BLaER1 (cell line): ENCODE results near the gene LMCD1.
A peak's percentile ranks its signal among the peaks of the same experiment; 100 is the strongest.

Source experiments
- H3K27ac ChIP-seq: shearing (Covaris generic); formaldehyde crosslinking; 2 replicates; pipeline ENCODE4 v1.8.1; 2022
- H3K27me3 ChIP-seq: shearing (Covaris generic); formaldehyde crosslinking; 2 replicates; pipeline ENCODE4 v1.8.1; 2022
- H3K36me3 ChIP-seq: shearing (Covaris generic); formaldehyde crosslinking; 2 replicates; pipeline ENCODE4 v1.8.1; 2022
- H3K4me1 ChIP-seq: shearing (Covaris generic); formaldehyde crosslinking; 2 replicates; pipeline ENCODE4 v1.8.1; 2022
- H3K4me2 ChIP-seq: shearing (Covaris generic); formaldehyde crosslinking; 2 replicates; pipeline ENCODE4 v1.8.1; 2022
- H3K4me3 ChIP-seq: shearing (Covaris generic); formaldehyde crosslinking; 2 replicates; pipeline ENCODE4 v1.8.1; 2022
- H3K9ac ChIP-seq: shearing (Covaris generic); formaldehyde crosslinking; 2 replicates; pipeline ENCODE4 v1.8.1; 2022
- H3K9me3 ChIP-seq: shearing (Covaris generic); formaldehyde crosslinking; 2 replicates; pipeline ENCODE4 v1.8.1; 2022
- H4K20me1 ChIP-seq: shearing (Covaris generic); formaldehyde crosslinking; 2 replicates; pipeline ENCODE4 v1.8.1; 2022
- Cebpa-rat ChIP-seq: shearing (Covaris generic); IDR thresholded peaks from 2 replicates; pipeline ENCODE4 v1.8.1; 2022

The LMCD1 gene

GRCh38 chr3:8501371-8502131, at the start of gene LMCD1:
TSS of gene LMCD1 (plus strand) at chr3:8501823. CDS start at chr3:8501939, 116 bp downstream.
- no peak within 1 kb of the TSS for H3K9ac ChIP-seq
- no peaks in the 10 kb centered on the region for H4K20me1 ChIP-seq
- no peaks in the 10 kb centered on the region for H3K27me3 ChIP-seq
- no peak for TF ChIP-seq Cebpa-rat
- H3K4me1 ChIP-seq = peaks cover 43% of the 10 kb centered on the region
- H3K27ac ChIP-seq = peak within 1 kb of the TSS; percentile 30; the same call in 1 of the 2 replicates
- H3K36me3 ChIP-seq = no peaks in the 10 kb centered on the region
- H3K4me3 ChIP-seq = no peak within 1 kb of the TSS
- H3K9me3 ChIP-seq = peaks cover 6% of the 10 kb centered on the region; the same call in 1 of the 2 replicates
- H3K4me2 ChIP-seq = peak within 1 kb of the TSS; percentile 68

- peaks cover 10% of the 10 kb centered on the region; the same call in 1 of the 2 replicates for H3K9me3 ChIP-seq
- no peak overlapping the region for H3K9ac ChIP-seq
- H4K20me1 ChIP-seq = no peaks in the 10 kb centered on the region
- TF ChIP-seq Cebpa-rat = no peak
- no peaks in the 10 kb centered on the region for H3K27me3 ChIP-seq
- H3K27ac ChIP-seq = no peak overlapping the region
- no peaks in the 10 kb centered on the region for H3K4me1 ChIP-seq
- no peak overlapping the region for H3K4me3 ChIP-seq
- H3K4me2 ChIP-seq = no peak overlapping the region
- H3K36me3 ChIP-seq = no peaks in the 10 kb centered on the region
Measured at GRCh38 chr3:8452112-8452511, 49.5 kb upstream of the LMCD1 start.

GRCh38 chr3:8453153-8453552, 48.5 kb upstream of the LMCD1 start:
- H3K4me1 ChIP-seq = no peaks in the 10 kb centered on the region
- no peak for TF ChIP-seq Cebpa-rat

GRCh38 chr3:8455526-8456411, 45.9 kb upstream of the LMCD1 start:
- no peak overlapping the region for H3K4me3 ChIP-seq
- H4K20me1 ChIP-seq = no peaks in the 10 kb centered on the region
- no peaks in the 10 kb centered on the region for H3K9me3 ChIP-seq
- H3K36me3 ChIP-seq = no peaks in the 10 kb centered on the region
- H3K4me2 ChIP-seq = no peak overlapping the region
- no peak overlapping the region for H3K9ac ChIP-seq
- H3K27ac ChIP-seq = no peak overlapping the region
- no peaks in the 10 kb centered on the region for H3K27me3 ChIP-seq
- no peak for TF ChIP-seq Cebpa-rat
- no peaks in the 10 kb centered on the region for H3K4me1 ChIP-seq

More at GRCh38 chr3:8453153-8453552, 48.5 kb upstream of the LMCD1 start:
- no peak overlapping the region for H3K4me3 ChIP-seq
- H3K9ac ChIP-seq = no peak overlapping the region
- H4K20me1 ChIP-seq = no peaks in the 10 kb centered on the region
- H3K36me3 ChIP-seq = no peaks in the 10 kb centered on the region
- H3K27me3 ChIP-seq = no peaks in the 10 kb centered on the region
- no peak overlapping the region for H3K27ac ChIP-seq
- peaks cover 10% of the 10 kb centered on the region; the same call in 1 of the 2 replicates for H3K9me3 ChIP-seq
- no peak overlapping the region for H3K4me2 ChIP-seq

GRCh38 chr3:8456412-8456811, 45.2 kb upstream of the LMCD1 start:
- H3K4me3 ChIP-seq = no peak overlapping the region
- H3K27me3 ChIP-seq = no peaks in the 10 kb centered on the region
- H4K20me1 ChIP-seq = no peaks in the 10 kb centered on the region
- H3K9me3 ChIP-seq = no peaks in the 10 kb centered on the region
- no peaks in the 10 kb centered on the region for H3K36me3 ChIP-seq
- no peak for TF ChIP-seq Cebpa-rat
- H3K4me1 ChIP-seq = no peaks in the 10 kb centered on the region
- no peak overlapping the region for H3K9ac ChIP-seq
- no peak overlapping the region for H3K27ac ChIP-seq
- no peak overlapping the region for H3K4me2 ChIP-seq

GRCh38 chr3:8457039-8457438, 44.6 kb upstream of the LMCD1 start:
- Histone ChIP-seq H3K27ac (no peak overlapping the region), H3K27me3 (no peaks in the 10 kb centered on the region), H3K9ac (no peak overlapping the region), H3K4me2 (no peak overlapping the region), H4K20me1 (no peaks in the 10 kb centered on the region), H3K9me3 (no peaks in the 10 kb centered on the region), H3K4me3 (no peak overlapping the region), H3K4me1 (no peaks in the 10 kb centered on the region), H3K36me3 (no peaks in the 10 kb centered on the region)
- no peak for TF ChIP-seq Cebpa-rat

- Histone ChIP-seq H3K27ac (no peak overlapping the region), H3K9ac (no peak overlapping the region), H3K9me3 (no peaks in the 10 kb centered on the region), H3K4me1 (no peaks in the 10 kb centered on the region), H3K4me3 (no peak overlapping the region), H3K4me2 (no peak overlapping the region), H3K36me3 (no peaks in the 10 kb centered on the region), H3K27me3 (no peaks in the 10 kb centered on the region), H4K20me1 (no peaks in the 10 kb centered on the region)
- TF ChIP-seq Cebpa-rat = no peak
Measured at GRCh38 chr3:8458238-8458661, 43.4 kb upstream of the LMCD1 start.

GRCh38 chr3:8458711-8459110, 42.9 kb upstream of the LMCD1 start:
- TF ChIP-seq Cebpa-rat = no peak

GRCh38 chr3:8460050-8460708, 41.4 kb upstream of the LMCD1 start:
- no peak overlapping the region for H3K27ac ChIP-seq

More at GRCh38 chr3:8458711-8459110, 42.9 kb upstream of the LMCD1 start:
- H3K4me1 ChIP-seq = no peaks in the 10 kb centered on the region
- H3K9me3 ChIP-seq = no peaks in the 10 kb centered on the region
- H3K4me3 ChIP-seq = no peak overlapping the region
- H3K4me2 ChIP-seq = no peak overlapping the region
- H3K9ac ChIP-seq = no peak overlapping the region
- no peaks in the 10 kb centered on the region for H4K20me1 ChIP-seq
- H3K27ac ChIP-seq = no peak overlapping the region
- H3K36me3 ChIP-seq = no peaks in the 10 kb centered on the region
- H3K27me3 ChIP-seq = no peaks in the 10 kb centered on the region

More at GRCh38 chr3:8460050-8460708, 41.4 kb upstream of the LMCD1 start:
- no peak overlapping the region for H3K4me2 ChIP-seq
- H3K36me3 ChIP-seq = no peaks in the 10 kb centered on the region
- H3K9me3 ChIP-seq = no peaks in the 10 kb centered on the region
- no peak overlapping the region for H3K9ac ChIP-seq
- H3K4me1 ChIP-seq = no peaks in the 10 kb centered on the region
- no peaks in the 10 kb centered on the region for H4K20me1 ChIP-seq
- H3K27me3 ChIP-seq = no peaks in the 10 kb centered on the region
- no peak for TF ChIP-seq Cebpa-rat
- H3K4me3 ChIP-seq = no peak overlapping the region
